ENCODE results near the gene GEMIN4. TPM values are rescaled to one million over a fixed set of nuclear protein-coding genes. Genes with fewer than 3 reads are reported as not detected.

Gene GEMIN4
- total RNA-seq, 1 donor from 2014 or later = 37.3 TPM

DNA sequence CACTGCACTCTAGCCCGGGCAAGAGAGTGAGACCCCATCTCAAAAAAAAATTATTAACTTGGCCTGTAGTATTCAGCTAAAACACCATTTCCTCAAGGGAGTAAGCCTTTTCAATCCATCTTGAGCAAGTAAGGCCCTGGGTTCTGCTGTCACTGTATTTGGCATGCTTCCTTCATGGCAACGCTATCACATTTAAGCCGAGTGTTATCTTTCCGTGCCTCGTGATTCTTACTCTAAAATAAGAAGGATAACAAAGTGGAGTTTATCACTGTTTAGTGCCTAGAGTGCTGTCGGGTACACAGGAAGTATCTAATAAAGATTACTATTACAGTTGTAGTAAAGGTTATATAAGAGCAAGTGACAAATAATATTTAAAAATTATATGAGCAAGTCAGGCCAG lies 46.2 kb downstream of the GEMIN4 start:
- Mint-ChIP-seq H3K36me3 (ENCODE audit: low read depth) (peaks cover 5% of the 10 kb centered on the region), H3K27me3 (ENCODE audit: low read depth) (no peaks in the 10 kb centered on the region), H3K4me3 (no peak overlapping the region), H3K27ac (ENCODE audit: unreplicated experiment) (no peak overlapping the region), H3K4me1 (peaks cover 5% of the 10 kb centered on the region), H3K9me3 (no peaks in the 10 kb centered on the region)
- no peak for DNase-seq (ENCODE audit: low read depth, low spot score)
- TF ChIP-seq, protein P1, sequence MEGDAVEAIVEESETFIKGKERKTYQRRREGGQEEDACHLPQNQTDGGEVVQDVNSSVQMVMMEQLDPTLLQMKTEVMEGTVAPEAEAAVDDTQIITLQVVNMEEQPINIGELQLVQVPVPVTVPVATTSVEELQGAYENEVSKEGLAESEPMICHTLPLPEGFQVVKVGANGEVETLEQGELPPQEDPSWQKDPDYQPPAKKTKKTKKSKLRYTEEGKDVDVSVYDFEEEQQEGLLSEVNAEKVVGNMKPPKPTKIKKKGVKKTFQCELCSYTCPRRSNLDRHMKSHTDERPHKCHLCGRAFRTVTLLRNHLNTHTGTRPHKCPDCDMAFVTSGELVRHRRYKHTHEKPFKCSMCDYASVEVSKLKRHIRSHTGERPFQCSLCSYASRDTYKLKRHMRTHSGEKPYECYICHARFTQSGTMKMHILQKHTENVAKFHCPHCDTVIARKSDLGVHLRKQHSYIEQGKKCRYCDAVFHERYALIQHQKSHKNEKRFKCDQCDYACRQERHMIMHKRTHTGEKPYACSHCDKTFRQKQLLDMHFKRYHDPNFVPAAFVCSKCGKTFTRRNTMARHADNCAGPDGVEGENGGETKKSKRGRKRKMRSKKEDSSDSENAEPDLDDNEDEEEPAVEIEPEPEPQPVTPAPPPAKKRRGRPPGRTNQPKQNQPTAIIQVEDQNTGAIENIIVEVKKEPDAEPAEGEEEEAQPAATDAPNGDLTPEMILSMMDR (conservative IDR thresholded peaks at IDR 0.05) = no peak

DNA sequence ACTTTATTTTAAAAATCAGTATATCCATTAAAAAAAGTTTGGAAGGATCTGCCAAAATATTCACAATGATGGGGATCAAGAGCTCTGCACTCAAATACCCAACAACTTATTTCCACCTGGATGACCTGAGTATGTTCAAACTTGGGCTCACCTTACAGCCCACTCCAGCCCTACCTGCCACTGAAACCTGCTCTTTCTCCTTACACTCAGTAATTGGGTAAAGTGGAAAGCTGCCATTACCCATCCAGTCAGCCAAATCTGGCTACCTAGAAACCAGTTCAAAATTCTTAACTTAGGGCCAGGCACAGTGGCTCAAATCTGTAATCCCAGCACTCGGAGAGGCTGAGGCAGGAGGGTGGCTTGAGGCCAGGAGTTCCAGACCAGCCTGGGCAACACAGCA lies 47.1 kb downstream of the GEMIN4 start:
- Mint-ChIP-seq H3K4me3 (no peak overlapping the region), H3K36me3 (ENCODE audit: low read depth) (peaks cover 5% of the 10 kb centered on the region), H3K27me3 (ENCODE audit: low read depth) (no peaks in the 10 kb centered on the region), H3K27ac (ENCODE audit: unreplicated experiment) (no peak overlapping the region), H3K4me1 (peaks cover 5% of the 10 kb centered on the region), H3K9me3 (no peaks in the 10 kb centered on the region)
- DNase-seq (ENCODE audit: low read depth, low spot score) = no peak
- TF ChIP-seq, protein P1 (conservative IDR thresholded peaks at IDR 0.05) = no peak

DNA sequence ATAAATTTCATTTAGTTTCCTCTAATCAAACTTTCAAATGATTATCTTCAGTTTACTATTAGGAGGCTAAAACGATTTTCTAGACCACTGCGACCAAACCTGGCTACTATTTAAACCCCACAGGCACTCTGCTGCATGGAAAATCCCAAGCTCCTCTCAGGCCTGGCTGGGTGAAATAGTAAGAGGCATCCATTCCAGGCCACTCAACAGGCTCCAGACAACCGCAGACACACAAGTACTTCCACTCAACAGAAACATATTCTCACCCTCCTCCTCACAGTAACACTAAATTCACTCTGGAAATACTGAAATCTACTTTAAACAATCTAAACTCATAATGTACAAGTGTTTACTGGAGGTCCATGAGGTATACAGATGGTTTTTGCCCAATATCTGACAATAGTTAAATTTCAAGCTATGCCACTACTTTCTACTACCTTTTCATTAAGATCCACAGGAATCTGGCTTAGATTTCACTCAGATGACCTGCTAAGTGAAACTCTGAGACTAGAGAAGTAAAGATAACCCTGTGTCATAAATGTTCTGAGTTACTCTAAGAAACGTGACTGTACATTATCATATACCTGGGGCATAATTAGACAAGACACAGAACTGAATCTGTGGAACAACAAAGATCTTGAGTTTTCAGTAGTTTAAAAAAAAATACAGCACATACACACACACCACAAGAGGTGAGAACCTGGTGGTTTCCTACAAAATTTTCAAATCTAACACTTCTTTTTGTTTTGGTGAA lies 47.8 kb downstream of the GEMIN4 start:
- DNase-seq (ENCODE audit: low read depth, low spot score) = no peak
- no peak overlapping the region for H3K27ac Mint-ChIP-seq (ENCODE audit: unreplicated experiment)
- H3K4me3 Mint-ChIP-seq = no peak overlapping the region
- no peaks in the 10 kb centered on the region for H3K9me3 Mint-ChIP-seq
- H3K4me1 Mint-ChIP-seq = peaks cover 5% of the 10 kb centered on the region
- peaks cover 2% of the 10 kb centered on the region for H3K36me3 Mint-ChIP-seq (ENCODE audit: low read depth)
- TF ChIP-seq, protein P1 (conservative IDR thresholded peaks at IDR 0.05) = no peak
- H3K27me3 Mint-ChIP-seq (ENCODE audit: low read depth) = no peaks in the 10 kb centered on the region

DNA sequence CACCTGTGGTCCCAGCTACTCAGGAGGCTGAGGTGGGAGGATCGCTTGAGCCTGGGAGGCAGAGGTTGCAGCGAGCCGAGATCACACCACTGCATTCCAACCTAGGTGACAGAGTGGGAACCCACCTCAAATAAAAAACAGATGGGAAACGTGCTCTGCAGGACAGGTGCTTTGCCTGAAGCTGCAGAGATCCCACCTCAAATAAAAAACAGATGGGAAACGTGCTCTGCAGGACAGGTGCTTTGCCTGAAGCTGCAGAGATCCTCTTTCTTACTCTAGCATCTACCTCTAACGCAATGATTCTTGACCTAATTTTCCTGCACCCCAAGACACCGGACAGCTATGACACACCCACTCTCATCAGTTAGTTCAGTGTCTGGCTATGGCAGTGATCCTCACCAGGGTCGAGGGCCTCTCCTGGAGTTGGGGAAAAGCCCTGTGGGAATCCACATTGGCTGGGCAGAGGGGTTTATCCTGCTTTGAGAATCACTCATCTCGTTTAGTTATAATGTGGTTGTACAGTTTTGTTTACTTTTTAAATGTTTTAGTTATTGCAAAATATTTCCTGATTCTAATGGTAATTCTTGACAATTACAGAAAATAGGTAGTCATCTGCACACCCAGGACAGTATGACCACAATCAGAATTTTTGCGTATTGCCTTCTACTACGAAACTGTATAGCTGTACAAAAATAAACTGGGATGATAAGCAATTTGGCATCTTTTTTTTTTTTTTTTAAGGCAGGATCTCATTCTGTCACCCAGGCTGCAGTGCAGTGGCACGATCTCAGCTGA lies 48.8 kb downstream of the GEMIN4 start:
- no peak for DNase-seq (ENCODE audit: low read depth, low spot score)
- TF ChIP-seq, protein P1 (conservative IDR thresholded peaks at IDR 0.05) = no peak
- no peak overlapping the region for H3K4me3 Mint-ChIP-seq
- no peaks in the 10 kb centered on the region for H3K36me3 Mint-ChIP-seq (ENCODE audit: low read depth)
- H3K27ac Mint-ChIP-seq (ENCODE audit: unreplicated experiment) = no peak overlapping the region
- no peaks in the 10 kb centered on the region for H3K27me3 Mint-ChIP-seq (ENCODE audit: low read depth)
- no peaks in the 10 kb centered on the region for H3K9me3 Mint-ChIP-seq
- peaks cover 3% of the 10 kb centered on the region for H3K4me1 Mint-ChIP-seq

DNA sequence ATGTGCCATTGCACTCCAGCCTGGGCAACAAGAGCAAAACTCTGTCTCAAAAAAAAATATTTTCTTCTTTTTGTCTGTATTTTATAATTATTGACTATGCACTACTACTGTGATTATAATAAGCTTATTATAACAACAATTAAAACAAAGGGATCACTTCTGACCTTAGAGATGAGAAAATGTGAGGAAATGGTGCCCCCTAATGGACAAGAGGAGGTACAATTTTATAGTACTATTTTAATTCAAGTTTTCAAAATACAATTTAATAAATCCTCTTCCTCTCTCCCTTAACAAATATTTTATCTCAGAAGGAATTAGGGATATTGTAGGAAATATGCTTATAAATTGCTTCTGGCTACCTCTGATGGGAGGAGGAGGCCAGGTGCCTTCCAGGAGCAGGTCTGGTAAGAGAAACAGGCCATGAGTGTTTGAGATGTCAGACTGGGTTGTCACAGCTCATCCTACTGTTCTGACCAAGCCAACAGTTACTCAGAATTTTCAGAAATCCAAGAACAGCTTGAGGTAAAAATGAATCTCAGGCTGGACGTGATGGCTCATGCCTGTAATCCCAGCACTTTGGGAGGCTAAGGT lies 51.5 kb downstream of the GEMIN4 start:
- DNase-seq (ENCODE audit: low read depth, low spot score) = no peak
- Mint-ChIP-seq H3K4me1 (no peaks in the 10 kb centered on the region), H3K9me3 (no peaks in the 10 kb centered on the region), H3K36me3 (ENCODE audit: low read depth) (no peaks in the 10 kb centered on the region), H3K27me3 (ENCODE audit: low read depth) (no peaks in the 10 kb centered on the region), H3K4me3 (no peak overlapping the region), H3K27ac (ENCODE audit: unreplicated experiment) (no peak overlapping the region)
- TF ChIP-seq, protein P1 (conservative IDR thresholded peaks at IDR 0.05) = peak; percentile 92
